Fibroblast of peridontal ligament (primary cell): ENCODE data around the gene MTAP.

ENCODE experiments used
- DNase-seq: peaks from one replicate; pipeline ENCODE4 v3.0.0-alpha.2; 2010; ENCODE audit errors: extremely low read depth

MTAP gene

GRCh38 chr9:21804791-21805190 lies 2.4 kb downstream of the MTAP start:
- no peak for DNase-seq

- no peak for DNase-seq
Observed at GRCh38 chr9:21806644-21807043, 4.2 kb downstream of the MTAP start.

GRCh38 chr9:21810388-21810787 lies 8.0 kb downstream of the MTAP start:
- peak; percentile 60 for DNase-seq

GRCh38 chr9:21810881-21811280 lies 8.4 kb downstream of the MTAP start:
- DNase-seq, result no peak

GRCh38 chr9:21811914-21812313 lies 9.5 kb downstream of the MTAP start:
- no peak for DNase-seq

GRCh38 chr9:21812415-21812814 lies 10.0 kb downstream of the MTAP start:
- no peak for DNase-seq

GRCh38 chr9:21812946-21813568 lies 10.6 kb downstream of the MTAP start:
- DNase-seq, result peak; percentile 78

GRCh38 chr9:21813575-21814473 lies 11.4 kb downstream of the MTAP start:
- DNase-seq, result peak; percentile 95

- no peak for DNase-seq
Observed at GRCh38 chr9:21815643-21816042, 13.2 kb downstream of the MTAP start.

- DNase-seq, result peak; percentile 93
Observed at GRCh38 chr9:21817176-21817575, 14.7 kb downstream of the MTAP start.

- DNase-seq, result no peak
Observed at GRCh38 chr9:21825637-21826036, 23.2 kb downstream of the MTAP start.

- DNase-seq, result no peak
Observed at GRCh38 chr9:21828853-21829410, 26.5 kb downstream of the MTAP start.

GRCh38 chr9:21830589-21830988 lies 28.2 kb downstream of the MTAP start:
- DNase-seq, result no peak

GRCh38 chr9:21831841-21832509 lies 29.5 kb downstream of the MTAP start:
- DNase-seq, result peak; percentile 92

GRCh38 chr9:21833090-21833801 lies 30.8 kb downstream of the MTAP start:
- no peak for DNase-seq

- DNase-seq, result no peak
Observed at GRCh38 chr9:21835121-21835520, 32.7 kb downstream of the MTAP start.

GRCh38 chr9:21836437-21837161 lies 34.2 kb downstream of the MTAP start:
- DNase-seq, result peak; percentile 100

GRCh38 chr9:21837501-21837900 lies 35.1 kb downstream of the MTAP start:
- no peak for DNase-seq

GRCh38 chr9:21840647-21841046 lies 38.2 kb downstream of the MTAP start:
- no peak for DNase-seq

GRCh38 chr9:21841133-21841532 lies 38.7 kb downstream of the MTAP start:
- DNase-seq, result no peak

- DNase-seq, result no peak
Observed at GRCh38 chr9:21848615-21849014, 46.2 kb downstream of the MTAP start.
